Measurements from ENCODE around the gene NUP37.

The NUP37 gene

GRCh38 chr12:102043928-102044327 is 76.0 kb downstream of the NUP37 start:
- H3K4me3 ChIP-seq (ENCODE audit: low read depth, low read length): no peak overlapping the region

GRCh38 chr12:102033991-102034745 is 85.7 kb downstream of the NUP37 start:
- no peak for DNase-seq (ENCODE audit: low read depth)
- H3K4me3 ChIP-seq (ENCODE audit: low read depth, low read length): no peak overlapping the region

More at GRCh38 chr12:102043928-102044327, 76.0 kb downstream of the NUP37 start:
- DNase-seq (ENCODE audit: low read depth): no peak

- H3K4me3 ChIP-seq (ENCODE audit: low read depth, low read length): no peak overlapping the region
- DNase-seq (ENCODE audit: low read depth): no peak
These were observed 88.1 kb downstream of the NUP37 start for GRCh38 chr12:102031852-102032251.

- DNase-seq (ENCODE audit: low read depth): no peak
- H3K4me3 ChIP-seq (ENCODE audit: low read depth, low read length): no peak overlapping the region
These were observed 90.8 kb downstream of the NUP37 start for GRCh38 chr12:102029141-102029540.

- no peak overlapping the region for H3K4me3 ChIP-seq (ENCODE audit: low read depth, low read length)
- no peak for DNase-seq (ENCODE audit: low read depth)
These were observed 93.2 kb downstream of the NUP37 start for GRCh38 chr12:102026728-102027127.

GRCh38 chr12:102024765-102025164 is 95.1 kb downstream of the NUP37 start:
- DNase-seq (ENCODE audit: low read depth): no peak
- H3K4me3 ChIP-seq (ENCODE audit: low read depth, low read length): no peak overlapping the region

- no peak overlapping the region for H3K4me3 ChIP-seq (ENCODE audit: low read depth, low read length)
- DNase-seq (ENCODE audit: low read depth): peak; percentile 55
These were observed 96.5 kb downstream of the NUP37 start for GRCh38 chr12:102023343-102023930.

Data from skeletal muscle cell (primary cell).